Iris pigment epithelial cell (primary cell): ENCODE results near the gene GAS6.

Experiments
- DNase-seq: peaks from one replicate; pipeline ENCODE4 v3.0.0-alpha.2; 2011; ENCODE audit warnings: low read depth

GAS6 gene

GRCh38 chr13:113851826-113852535 is 11.9 kb downstream of the GAS6 start:
- no peak for DNase-seq

DNA sequence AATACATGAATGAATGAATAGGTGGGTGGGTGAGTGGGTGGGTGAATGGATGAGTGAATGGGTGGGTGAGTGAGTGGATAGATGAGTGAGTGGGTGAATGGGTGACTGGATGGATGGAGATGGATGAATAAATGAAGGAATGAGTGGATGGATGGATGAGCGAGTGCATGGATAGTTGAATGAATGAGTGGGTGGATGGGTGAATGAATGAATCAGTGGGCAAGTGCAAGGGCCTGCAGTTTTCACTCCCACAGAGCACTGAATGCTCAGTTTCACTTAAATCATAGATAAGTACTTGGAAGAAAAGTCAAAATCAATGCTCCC is 12.4 kb downstream of the GAS6 start:
- DNase-seq: no peak

- no peak for DNase-seq
These were observed 13.0 kb downstream of the GAS6 start for GRCh38 chr13:113850722-113851479.

DNA sequence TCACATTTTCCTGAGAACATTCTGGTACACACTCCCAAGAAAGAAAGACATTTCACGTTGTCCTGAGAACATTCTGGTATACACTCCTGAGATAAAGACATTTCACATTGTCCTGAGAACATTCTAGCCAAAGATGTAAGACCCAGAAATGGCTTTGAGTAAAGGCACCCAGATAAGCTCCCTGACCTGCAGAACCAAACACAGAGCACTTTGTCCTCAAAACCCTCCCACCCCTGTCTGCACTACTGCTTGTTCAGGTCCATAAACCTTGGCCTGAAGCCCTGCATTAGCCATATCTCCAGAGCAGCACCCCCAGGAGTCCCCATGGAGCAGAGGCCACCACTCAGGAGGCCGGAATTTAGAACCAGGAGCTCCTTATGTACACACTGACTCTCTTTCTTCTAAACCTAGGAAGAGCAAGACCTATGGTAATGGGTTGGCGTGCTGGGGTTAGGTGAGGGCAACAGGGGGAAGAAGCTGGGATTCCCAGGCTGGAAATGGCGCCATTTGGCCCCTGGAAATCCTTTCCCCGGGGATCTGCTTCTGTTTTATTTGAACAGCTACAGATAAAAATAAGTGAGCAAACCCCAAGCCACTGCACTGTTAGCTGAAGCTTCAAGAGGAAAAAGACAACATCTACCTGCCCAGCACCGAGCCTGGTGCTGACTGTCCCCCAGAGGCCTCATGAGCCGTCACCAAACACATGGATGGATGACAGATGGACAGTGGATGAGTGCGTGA is 13.7 kb downstream of the GAS6 start:
- no peak for DNase-seq

- no peak for DNase-seq
These were observed 14.3 kb downstream of the GAS6 start for GRCh38 chr13:113849546-113849945.

GRCh38 chr13:113848431-113849260 is 15.2 kb downstream of the GAS6 start:
- no peak for DNase-seq

DNA sequence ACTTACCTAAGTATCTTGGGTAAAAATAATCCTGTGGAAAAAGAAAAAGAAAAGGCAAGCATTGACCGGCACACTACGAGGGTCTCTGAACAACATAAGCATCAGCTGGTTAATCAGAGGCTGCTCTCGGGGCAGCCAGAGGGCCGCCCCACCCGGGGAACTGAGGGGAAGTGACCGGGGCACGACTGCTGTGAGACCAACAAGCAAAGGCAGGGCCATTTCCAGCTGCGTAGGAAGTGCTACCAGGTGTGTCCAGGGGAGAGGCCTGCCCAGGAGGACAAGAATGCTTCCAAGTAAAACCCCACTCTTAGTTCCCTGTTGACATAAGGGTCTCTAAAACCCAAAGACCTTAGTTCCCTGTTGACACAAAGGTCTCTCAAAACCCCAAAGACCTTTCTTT is 15.9 kb downstream of the GAS6 start:
- no peak for DNase-seq

- no peak for DNase-seq
These were observed 17.1 kb downstream of the GAS6 start for GRCh38 chr13:113846636-113847318.

DNA sequence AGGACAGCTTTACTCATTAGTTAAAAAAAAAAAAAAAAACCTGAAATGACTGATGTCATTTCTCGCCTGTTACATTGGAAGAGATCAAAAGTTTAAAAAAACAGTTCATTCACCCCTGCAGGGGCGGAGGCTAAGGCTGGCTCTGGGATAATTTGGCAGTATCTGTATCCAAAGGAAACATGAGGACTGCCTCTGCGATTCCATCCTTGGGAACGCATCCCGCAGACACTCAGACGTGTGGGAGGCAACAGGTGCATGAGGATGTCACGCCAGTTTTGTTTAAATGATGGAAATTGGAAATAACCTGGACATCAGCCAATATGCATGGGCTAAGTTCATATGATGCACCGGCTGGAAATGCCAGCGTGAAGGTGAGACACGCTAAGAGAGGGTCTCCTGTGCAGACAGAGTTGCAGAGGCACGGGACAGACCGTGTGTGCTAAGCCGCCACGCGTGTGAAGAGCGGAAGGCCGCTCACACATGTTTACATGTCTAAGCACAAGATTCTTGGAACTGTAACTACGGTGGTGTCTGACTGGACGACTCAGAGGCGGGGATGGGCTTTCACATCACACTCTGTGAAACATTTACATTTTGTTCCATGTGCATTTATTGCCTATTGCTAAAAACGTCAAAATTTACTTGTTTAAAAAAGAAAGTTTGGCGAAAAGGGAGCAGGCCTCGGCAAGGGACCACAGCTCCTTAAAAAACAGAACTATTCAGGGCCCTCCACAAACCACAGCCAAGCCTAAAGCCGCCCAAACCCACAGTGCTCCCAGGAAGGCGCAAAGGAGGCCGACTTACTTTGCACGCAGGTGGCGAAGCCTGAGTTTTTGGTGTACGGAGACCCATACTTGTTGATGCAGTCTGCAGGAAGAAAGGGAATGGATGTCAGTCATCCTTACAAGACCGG is 17.9 kb downstream of the GAS6 start:
- DNase-seq: no peak

GRCh38 chr13:113845055-113845454 is 18.8 kb downstream of the GAS6 start:
- DNase-seq: no peak

DNA sequence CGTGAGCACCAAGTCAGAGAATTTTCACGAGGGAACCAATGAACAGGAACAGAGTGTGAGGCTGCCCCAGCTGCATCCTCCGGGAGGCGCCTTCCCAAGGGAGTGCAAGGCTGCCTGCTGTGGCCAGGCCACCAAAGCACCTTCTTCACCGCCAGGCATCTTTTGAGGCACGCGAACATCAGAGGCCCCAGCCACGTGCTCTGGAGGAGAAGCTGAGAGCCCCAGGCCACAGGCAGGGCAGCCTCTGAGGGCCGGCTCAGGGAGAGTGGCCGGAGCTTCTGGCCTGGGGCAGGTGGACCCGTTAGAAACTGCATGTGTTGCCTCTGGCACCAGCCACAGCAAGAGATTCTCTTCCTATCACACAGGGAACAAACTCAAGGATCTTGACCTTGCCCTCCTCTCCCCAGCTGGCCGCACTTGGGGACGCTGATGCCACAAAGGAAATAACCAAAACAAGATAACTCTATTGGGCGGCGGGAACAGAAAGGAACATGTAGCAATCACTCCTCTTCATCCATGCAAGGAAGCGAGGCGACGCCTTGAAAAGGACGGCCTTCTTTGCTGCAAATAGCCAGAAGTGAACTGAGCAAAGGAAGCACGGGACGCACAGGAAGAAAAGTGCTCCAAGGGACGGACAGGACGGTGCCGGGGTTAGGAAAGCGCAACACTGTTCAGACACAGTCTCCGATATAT is 19.9 kb downstream of the GAS6 start:
- no peak for DNase-seq

DNA sequence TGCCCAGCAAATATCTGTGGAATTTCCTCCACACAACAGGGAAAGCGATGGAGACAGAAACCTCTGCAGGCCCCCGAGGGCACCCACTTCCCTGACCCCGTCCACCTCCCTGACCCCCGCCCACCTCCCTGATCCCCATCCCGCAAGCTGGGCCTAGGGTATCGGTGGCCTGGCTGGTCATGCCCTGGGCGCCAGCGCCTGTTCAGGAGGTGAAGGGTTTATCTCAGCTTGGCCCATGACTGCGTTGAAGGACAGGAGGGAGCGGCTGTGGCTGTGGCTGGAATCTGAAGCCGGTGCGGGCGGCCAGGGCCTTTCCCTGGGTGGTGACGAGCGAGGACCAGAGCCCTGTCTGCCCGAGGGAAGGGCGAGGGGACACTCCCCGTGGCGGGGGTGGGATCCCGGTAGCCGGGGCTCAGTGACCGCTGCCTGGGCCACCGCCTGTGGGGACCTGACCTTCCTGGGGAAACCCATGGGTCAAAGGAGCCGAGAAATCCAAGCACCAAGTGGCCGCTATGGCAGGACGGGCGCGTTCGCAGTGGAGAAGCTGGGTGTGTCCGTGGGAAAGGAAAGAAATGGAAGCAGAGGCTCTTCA is 20.7 kb downstream of the GAS6 start:
- no peak for DNase-seq

DNA sequence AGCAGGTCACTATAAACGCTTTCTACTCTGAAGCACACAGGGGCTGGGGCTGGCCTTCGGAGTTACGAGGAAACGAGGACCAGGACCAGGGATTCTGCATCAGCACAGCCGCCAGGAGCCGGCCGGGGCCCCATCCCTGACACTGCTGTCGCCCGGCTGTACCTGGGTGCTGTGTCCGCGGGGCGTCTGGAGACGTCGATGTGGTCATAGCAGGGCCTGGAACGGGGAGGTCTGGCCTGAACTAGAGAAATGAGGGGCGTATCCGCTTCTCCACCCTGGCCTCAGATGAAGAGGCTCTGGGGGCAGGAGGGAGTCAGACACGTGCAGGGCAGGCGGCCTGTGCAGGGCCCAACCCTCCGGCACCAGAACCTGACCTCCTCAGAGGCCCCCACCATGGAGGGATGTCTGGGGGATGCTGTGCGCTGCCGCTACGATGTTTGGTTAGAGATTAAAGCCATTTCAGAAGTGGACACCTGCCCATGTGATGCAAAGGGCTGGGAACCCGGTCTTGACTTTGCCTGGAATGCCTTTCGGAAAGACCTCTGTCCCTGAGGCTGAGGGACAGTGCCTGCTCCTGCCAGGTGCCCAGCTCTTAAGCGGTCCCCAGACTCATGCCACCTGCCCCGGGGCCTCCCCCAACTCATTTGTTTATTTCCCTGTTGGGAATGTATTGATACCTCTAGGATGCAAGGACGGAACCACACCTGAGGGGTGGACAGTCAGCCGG is 21.4 kb downstream of the GAS6 start:
- no peak for DNase-seq

- no peak for DNase-seq
These were observed 22.6 kb downstream of the GAS6 start for GRCh38 chr13:113841353-113841650.

GRCh38 chr13:113840541-113841352 is 23.1 kb downstream of the GAS6 start:
- no peak for DNase-seq

- no peak for DNase-seq
These were observed 24.2 kb downstream of the GAS6 start for GRCh38 chr13:113839536-113840204.

- DNase-seq: no peak
These were observed 25.1 kb downstream of the GAS6 start for GRCh38 chr13:113838711-113839201.
